Fibroblast of skin of right quadriceps (primary cell): Measurements from ENCODE around the gene TRAIP.
"Not testable (repeated sequence)": the region's sequence is repeated elsewhere in the genome, so short reads cannot be mapped to it uniquely, and the experiment has no call there.

Experiments used
- DNase-seq: peaks from one replicate; pipeline ENCODE4 v3.0.0-alpha.2; 2013

The TRAIP gene

DNA sequence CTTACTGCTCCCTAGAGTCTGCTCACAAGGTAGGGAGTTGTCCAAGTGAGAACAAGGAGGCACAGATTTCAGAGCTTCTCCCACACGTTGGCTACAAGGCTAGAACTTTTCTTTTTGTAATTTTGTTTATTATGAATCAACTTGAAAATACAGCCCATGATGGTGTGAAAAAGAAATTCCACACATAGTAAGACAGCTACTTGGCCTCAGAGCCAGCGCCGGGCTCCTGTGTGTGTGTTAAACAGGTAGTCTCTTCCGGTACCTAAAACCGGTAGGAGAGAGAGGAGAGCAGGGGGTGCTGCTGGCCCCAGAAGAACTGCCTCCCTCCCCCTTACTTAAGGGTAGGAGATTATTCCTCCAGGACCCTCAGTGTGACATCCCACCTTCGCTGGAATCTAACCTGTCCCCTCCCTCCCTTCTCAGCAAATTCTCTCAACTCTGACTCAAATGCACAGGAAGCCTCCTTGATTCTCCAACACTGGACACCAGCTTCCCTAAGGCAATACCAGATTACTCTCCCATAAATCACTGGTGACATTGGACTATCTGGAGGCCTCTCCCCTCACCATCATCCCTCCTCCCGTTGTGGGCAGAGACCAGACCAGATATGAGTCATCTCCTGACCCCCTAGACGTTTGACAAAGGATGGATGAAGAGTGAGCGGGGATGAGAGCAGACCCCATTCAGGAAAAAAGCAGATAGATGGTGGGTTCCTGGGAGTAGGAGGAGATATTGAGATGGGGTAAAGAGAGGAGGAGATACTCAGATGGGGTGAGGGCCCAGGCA, 65.5 kb downstream of the TRAIP start:
- DNase-seq, result peak; percentile 22

DNA sequence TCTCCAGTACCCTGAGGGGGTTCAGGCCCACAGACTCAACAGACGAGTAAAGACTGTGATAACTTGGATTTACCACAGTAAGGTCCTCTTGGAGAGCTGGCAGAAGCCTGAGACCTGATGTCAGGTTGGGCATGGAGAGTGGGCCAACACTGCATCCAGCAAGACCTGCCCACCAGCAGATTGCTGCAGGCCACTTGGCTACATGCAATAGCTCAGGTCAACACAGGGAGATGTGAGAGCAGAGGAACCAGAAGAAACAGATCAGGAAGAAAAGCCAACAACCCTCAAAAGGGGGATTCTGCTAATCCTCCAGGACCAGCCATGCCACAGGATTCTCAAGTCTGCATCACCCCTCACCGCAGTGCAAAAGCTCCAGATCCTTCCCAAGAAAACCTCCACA, 68.3 kb downstream of the TRAIP start:
- DNase-seq, result no peak

GRCh38 chr3:49787536-49787935, 68.8 kb downstream of the TRAIP start:
- no peak for DNase-seq

- DNase-seq, result no peak
These were observed 69.2 kb downstream of the TRAIP start for GRCh38 chr3:49787182-49787464.

GRCh38 chr3:49786357-49787181, 69.8 kb downstream of the TRAIP start, which contains the start of gene IP6K1:
TSS of gene IP6K1 (minus strand) at chr3:49786542. CDS start at chr3:49748040, 38,502 bp downstream.
- DNase-seq, result peak; percentile 100

- peak; percentile 17 for DNase-seq
These were observed 70.6 kb downstream of the TRAIP start for GRCh38 chr3:49785565-49786356.

- DNase-seq, result not testable (repeated sequence)
These were observed 74.1 kb downstream of the TRAIP start for GRCh38 chr3:49782277-49782676.

DNA sequence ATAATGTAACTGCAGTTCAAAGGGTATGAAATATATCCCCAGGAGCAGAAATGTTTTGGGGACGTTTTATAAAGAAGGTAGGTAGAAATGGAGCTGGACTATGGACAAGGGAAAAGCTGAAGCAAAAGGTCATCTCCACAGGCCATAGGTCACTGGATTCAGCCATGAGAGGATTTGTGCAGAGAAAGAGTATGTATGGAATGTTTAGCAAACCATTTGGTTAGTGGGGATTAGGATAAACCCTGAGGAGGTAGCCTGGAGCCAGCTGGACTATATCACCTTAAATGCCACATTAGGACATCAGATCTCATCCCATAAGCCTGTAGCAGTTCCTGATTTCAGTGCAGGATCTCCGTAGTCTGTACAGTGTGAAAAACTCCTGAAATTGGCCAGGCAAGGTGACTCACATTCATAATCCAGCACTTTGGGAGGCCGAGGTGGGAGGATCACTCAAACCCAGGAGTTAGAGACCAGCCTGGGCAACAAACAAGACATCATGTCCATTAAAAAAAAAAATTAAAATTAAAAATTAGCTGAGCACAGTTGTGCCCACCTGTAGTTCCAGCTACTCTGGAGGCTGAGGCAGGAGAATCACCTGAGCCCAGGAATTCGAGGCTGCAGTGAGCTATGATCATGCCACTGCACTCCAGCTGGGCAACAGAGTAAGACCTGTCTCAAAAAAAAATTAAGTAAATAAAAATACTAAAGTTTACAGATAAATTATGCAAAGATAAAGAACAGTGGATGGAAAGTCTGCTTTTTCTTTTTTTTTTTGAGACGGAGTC, 74.8 kb downstream of the TRAIP start:
- no peak for DNase-seq

DNA sequence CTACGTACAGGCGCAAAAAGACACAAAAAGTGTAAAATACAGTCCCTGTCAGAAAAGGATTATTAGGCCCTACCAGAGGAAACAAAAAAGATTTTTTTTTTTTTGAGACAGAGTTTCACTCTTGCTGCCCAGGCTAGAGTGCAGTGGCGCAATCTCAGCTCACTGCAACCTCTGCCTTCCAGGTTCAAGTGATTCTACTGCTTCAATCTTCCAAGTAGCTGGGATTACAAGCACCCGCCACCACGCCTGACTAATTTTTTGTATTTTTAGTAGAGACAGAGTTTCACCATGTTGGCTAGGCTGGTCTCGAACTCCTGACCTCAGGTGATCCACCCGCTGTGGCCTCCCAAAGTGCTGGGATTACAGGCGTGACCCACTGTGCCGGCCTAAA, 75.4 kb downstream of the TRAIP start:
- DNase-seq, result not testable (repeated sequence)

- DNase-seq, result no peak
These were observed 76.0 kb downstream of the TRAIP start for GRCh38 chr3:49780080-49780974.

GRCh38 chr3:49779358-49780079, 76.8 kb downstream of the TRAIP start:
- DNase-seq, result no peak
